ENCODE data around the gene LARP1B.

Gene LARP1B

DNA sequence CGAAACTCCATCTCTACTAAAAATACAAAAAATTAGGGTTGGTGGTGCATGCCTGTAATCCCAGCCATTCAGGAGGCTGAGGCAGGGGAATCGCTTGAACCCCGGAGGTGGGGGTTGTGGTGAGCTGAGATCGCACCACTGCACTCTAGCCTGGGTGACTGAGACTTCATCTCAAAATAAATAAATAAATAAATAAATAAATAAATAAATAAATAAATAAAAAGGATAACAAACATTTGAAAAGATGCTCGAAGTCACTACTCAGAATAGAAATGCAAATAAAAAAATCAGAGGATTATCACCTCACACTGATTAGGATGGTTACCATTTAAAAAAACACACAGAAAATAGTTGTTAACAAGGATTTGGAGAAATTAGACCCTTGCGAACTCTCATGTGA is 73.8 kb downstream of the LARP1B start:
- no peak overlapping the region for H3K4me3 ChIP-seq (ENCODE audit: low read depth, low read length)
- H3K9me3 ChIP-seq (ENCODE audit: severe bottlenecking) = no peaks in the 10 kb centered on the region
- no peaks in the 10 kb centered on the region for H3K27me3 ChIP-seq (ENCODE audit: insufficient read depth, low read depth, severe bottlenecking)
- DNase-seq = no peak
- no peak overlapping the region for H3K27ac ChIP-seq
- no peak for TF ChIP-seq CTCF (IDR thresholded peaks at IDR 0.05; ENCODE audit: low read depth, low read length)
- H3K36me3 ChIP-seq = no peaks in the 10 kb centered on the region; the same call in 1 of the 2 replicates

- H3K27me3 ChIP-seq (ENCODE audit: insufficient read depth, low read depth, severe bottlenecking) = no peaks in the 10 kb centered on the region
- DNase-seq = no peak
Observed at GRCh38 chr4:128135391-128135790, 74.3 kb downstream of the LARP1B start.

DNA sequence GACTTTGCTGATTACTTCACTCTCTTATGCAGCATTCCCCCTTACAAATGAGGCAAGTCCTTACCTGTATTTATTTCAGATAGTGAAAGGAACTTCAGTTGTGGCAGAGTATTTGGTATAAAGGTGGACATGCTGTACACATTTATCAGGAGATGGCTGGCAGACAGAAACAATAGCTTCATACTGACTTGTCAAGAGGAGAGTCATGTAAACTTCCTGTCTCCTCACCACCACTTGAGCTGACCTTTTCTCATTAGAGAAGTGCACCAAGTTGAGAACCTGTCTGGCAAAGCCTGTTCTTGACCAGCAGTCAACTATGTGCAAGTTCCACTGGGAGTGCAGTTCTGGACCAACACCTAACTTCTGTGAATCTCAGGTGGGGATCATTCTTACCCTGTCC is 80.8 kb downstream of the LARP1B start:
- Histone ChIP-seq H3K27me3 (ENCODE audit: insufficient read depth, low read depth, severe bottlenecking) (no peaks in the 10 kb centered on the region), H3K27ac (no peak overlapping the region), H3K36me3 (peaks cover 4% of the 10 kb centered on the region), H3K9me3 (ENCODE audit: severe bottlenecking) (peaks cover 6% of the 10 kb centered on the region), H3K4me3 (ENCODE audit: low read depth, low read length) (no peak overlapping the region)
- no peak for TF ChIP-seq CTCF (IDR thresholded peaks at IDR 0.05; ENCODE audit: low read depth, low read length)
- DNase-seq = no peak

More at GRCh38 chr4:128135391-128135790, 74.3 kb downstream of the LARP1B start:
- Histone ChIP-seq H3K9me3 (ENCODE audit: severe bottlenecking) (no peaks in the 10 kb centered on the region), H3K4me3 (ENCODE audit: low read depth, low read length) (no peak overlapping the region), H3K36me3 (no peaks in the 10 kb centered on the region; the same call in 1 of the 2 replicates), H3K27ac (no peak overlapping the region)
- no peak for TF ChIP-seq CTCF (IDR thresholded peaks at IDR 0.05; ENCODE audit: low read depth, low read length)

DNA sequence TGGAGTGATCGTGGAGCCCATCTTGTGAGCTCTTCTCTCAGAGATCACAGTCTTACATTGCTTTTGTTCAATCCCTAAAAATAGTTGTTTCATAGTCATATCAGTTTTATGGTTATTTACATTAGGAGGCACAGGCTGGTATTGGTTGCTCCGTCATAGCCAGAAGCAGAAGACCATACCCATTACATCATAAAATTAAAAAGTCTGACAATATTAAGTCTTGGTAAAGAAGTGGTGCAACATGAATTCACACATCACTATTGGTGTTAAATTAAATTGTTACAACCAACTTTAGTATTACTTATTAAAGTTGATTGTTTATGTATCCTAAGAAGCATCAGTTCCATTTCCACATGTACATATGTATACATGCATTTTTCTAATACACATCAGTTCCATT is 84.6 kb downstream of the LARP1B start:
- Histone ChIP-seq H3K9me3 (ENCODE audit: severe bottlenecking) (peaks cover 6% of the 10 kb centered on the region), H3K27ac (no peak overlapping the region), H3K36me3 (peaks cover 4% of the 10 kb centered on the region), H3K4me3 (ENCODE audit: low read depth, low read length) (no peak overlapping the region), H3K27me3 (ENCODE audit: insufficient read depth, low read depth, severe bottlenecking) (no peaks in the 10 kb centered on the region)
- TF ChIP-seq CTCF (IDR thresholded peaks at IDR 0.05; ENCODE audit: low read depth, low read length) = no peak
- DNase-seq = no peak

DNA sequence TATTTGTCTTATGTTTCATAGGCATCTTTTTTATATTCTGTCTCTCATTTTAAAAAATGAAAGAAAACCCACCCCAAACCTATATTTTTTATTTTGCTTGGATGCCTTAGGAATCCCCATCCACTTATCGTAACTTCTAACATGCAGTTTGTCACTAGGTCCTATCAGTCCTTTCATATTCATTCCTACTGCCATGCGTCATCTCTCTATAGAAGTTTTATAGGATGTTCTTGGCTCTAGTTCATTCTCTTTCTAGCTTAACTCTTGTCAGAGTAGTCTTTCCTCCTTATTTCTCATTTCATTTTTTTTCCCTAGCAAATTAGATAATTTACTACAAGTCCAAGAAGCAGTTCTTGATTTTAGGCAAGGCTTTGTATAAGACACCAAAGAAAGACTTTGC is 92.7 kb downstream of the LARP1B start:
- Histone ChIP-seq H3K27me3 (ENCODE audit: insufficient read depth, low read depth, severe bottlenecking) (no peaks in the 10 kb centered on the region), H3K27ac (no peak overlapping the region), H3K36me3 (peaks cover 3% of the 10 kb centered on the region), H3K9me3 (ENCODE audit: severe bottlenecking) (no peaks in the 10 kb centered on the region), H3K4me3 (ENCODE audit: low read depth, low read length) (no peak overlapping the region)
- TF ChIP-seq CTCF (IDR thresholded peaks at IDR 0.05; ENCODE audit: low read depth, low read length) = no peak
- no peak for DNase-seq

DNA sequence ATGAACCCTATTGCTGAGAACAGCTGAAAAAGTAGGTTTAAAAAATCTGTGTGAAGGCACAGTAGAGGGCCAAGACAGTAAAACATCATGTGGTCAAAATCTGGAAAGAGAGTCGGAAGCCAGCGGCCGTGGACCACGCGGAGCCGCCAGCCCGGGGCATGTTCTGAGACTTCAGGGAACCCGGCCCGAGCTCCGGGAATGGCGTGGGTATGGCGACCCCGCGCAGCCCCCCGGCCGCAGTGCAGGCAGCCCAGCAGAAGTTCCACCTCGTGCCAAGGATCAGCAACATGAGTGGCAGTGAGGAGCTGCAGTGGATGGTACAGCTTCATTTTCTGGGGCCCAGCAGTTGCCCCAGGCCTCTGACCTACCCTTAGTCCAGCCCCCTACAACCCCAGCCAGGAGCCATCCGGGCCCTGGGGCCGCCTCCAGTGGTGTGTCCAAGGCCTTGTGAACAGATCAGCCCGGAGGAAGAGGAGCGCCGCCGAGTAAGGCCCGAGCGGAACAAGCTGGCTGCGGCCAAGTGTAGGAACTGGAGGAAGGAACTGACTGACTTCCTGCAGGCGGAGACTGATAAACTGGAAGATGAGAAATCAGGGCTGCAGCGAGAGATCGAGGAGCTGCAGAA is 94.2 kb downstream of the LARP1B start:
- H3K9me3 ChIP-seq (ENCODE audit: severe bottlenecking) = no peaks in the 10 kb centered on the region
- DNase-seq = no peak
- TF ChIP-seq CTCF (IDR thresholded peaks at IDR 0.05; ENCODE audit: low read depth, low read length) = no peak
- H3K27me3 ChIP-seq (ENCODE audit: insufficient read depth, low read depth, severe bottlenecking) = no peaks in the 10 kb centered on the region
- no peak overlapping the region for H3K27ac ChIP-seq
- H3K4me3 ChIP-seq (ENCODE audit: low read depth, low read length) = no peak overlapping the region
- H3K36me3 ChIP-seq = peaks cover 3% of the 10 kb centered on the region

Measured in WERI-Rb-1 (cell line).